Measurements from ENCODE around the gene ZNF362.

ZNF362 gene

DNA sequence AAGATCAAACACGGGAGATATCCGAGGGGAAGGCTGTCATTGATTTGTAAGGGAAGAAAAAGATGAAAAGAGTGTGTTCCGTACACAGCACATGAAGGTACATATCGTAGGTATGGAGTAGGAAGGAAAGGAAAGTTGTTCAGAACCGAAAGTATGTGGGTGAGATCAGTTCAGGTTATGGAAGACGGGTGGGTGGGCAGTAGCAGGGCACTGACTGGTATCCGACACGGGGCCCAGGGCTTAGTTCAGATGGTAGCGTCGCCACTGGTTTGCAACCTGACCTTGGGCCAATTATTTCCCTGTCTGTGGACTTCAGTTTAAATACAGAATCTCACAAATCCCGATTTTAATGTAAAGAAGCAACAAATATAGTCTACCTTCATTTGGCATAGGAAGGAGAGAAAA is 92.4 kb downstream of the ZNF362 start:
- H3K27ac ChIP-seq: peak overlapping the region; percentile 94

DNA sequence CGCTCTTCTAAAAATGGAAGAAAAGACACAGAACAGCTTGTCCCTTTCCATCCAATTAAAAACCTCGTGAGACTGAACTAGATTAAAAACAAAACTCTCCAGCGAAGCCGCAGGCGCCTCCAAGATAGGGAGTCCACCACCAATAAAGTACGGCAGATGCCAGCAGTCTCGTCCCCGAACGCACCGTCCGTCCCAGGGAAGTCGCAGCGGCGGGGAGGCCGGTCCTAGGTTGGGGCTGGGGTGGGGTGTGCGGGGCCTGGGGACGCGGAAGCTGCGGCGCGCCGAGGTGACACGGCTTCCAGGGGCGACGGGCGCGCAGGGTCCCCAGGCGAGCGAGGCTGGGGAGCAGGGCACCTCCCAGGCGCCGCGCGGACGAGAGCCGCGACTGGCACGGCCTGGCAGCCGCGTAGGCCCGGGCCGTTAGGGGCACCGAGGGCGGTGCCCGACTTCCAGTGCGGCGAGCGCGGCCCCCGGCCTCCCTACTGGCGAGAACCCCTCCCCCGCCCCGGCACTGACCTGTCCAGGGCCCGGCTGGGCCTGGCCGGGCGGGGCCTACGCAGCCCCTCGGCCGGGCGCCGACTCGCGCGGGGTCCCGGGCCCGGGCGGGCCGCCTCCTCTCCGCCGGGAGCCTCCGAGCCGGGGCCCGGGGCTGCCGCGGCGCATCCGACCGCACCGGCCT is 92.9 kb downstream of the ZNF362 start:
- peak; percentile 94 for TF ChIP-seq ZFX (IDR thresholded peaks at IDR 0.05)
- TF ChIP-seq, protein P1, sequence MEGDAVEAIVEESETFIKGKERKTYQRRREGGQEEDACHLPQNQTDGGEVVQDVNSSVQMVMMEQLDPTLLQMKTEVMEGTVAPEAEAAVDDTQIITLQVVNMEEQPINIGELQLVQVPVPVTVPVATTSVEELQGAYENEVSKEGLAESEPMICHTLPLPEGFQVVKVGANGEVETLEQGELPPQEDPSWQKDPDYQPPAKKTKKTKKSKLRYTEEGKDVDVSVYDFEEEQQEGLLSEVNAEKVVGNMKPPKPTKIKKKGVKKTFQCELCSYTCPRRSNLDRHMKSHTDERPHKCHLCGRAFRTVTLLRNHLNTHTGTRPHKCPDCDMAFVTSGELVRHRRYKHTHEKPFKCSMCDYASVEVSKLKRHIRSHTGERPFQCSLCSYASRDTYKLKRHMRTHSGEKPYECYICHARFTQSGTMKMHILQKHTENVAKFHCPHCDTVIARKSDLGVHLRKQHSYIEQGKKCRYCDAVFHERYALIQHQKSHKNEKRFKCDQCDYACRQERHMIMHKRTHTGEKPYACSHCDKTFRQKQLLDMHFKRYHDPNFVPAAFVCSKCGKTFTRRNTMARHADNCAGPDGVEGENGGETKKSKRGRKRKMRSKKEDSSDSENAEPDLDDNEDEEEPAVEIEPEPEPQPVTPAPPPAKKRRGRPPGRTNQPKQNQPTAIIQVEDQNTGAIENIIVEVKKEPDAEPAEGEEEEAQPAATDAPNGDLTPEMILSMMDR (conservative IDR thresholded peaks at IDR 0.05): no peak
- H3K27ac ChIP-seq: peak overlapping the region; percentile 94

More for the DNA sequence above, 92.4 kb downstream of the ZNF362 start:
- TF ChIP-seq ZFX (IDR thresholded peaks at IDR 0.05): no peak
- TF ChIP-seq, protein P1 (conservative IDR thresholded peaks at IDR 0.05): no peak

DNA sequence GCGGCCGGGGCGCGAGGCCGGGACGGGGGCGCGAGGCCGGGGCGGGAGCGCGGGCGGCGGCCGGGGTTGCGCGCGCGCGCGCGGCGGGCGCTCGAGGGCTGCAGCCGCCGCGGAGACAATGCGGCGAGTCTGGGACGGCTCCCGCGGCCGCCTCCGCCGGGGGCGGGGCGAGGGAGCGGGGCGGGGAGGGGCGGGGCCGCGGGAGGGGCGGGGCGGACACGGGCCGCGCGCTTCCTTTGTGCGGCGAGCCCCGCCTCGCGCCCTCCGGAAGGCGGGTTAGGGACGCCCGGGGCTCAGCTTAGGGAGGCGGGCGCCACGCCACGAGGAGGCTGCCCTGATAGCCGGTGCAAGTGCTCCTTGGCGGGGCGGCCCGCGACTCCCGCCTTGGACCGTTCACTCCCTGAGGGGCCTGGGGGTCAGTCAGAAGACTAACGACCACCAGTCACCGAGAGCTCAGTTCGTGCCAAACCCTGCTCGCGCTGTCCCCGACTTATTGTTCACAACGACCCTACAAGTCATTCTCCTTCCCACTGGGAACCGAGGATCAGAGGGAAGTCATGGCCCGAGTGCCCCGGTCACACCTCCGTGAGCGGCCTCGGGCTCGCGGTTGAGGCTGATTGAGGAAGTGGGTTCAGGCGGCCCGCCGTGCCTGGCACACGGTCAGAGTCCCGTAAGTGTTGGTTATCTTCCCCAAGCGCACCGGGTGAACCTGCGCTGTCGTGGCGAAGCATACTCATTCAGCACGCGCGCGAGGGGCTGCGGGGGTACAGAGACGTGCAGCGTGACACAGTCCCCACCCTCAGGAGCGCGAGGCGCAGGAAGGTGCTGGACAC is 93.7 kb downstream of the ZNF362 start:
- TF ChIP-seq, protein P1 (conservative IDR thresholded peaks at IDR 0.05): no peak
- TF ChIP-seq ZFX (IDR thresholded peaks at IDR 0.05): no peak
- peak overlapping the region; percentile 94 for H3K27ac ChIP-seq
